Retinal pigment epithelial cell (primary cell): Measurements from ENCODE around the gene FILIP1.
A peak's percentile ranks its signal among the peaks of the same experiment; 100 is the strongest.

ENCODE experiments used
- DNase-seq: peaks from one replicate; pipeline ENCODE4 v3.0.0-alpha.2; 2010; ENCODE audit warnings: low read depth
- H3K4me3 ChIP-seq: 2 replicates; pipeline ENCODE4 v1.5.1; 2011; ENCODE audit warnings: mild to moderate bottlenecking, low read length, control low read depth, moderate library complexity
- TF ChIP-seq, protein P1 (sequence below): conservative IDR thresholded peaks from 2 replicates; pipeline ENCODE4 v1.5.1; 2011; ENCODE audit warnings: low read depth, low read length, control low read depth, inconsistent platforms

FILIP1 gene, protein sequence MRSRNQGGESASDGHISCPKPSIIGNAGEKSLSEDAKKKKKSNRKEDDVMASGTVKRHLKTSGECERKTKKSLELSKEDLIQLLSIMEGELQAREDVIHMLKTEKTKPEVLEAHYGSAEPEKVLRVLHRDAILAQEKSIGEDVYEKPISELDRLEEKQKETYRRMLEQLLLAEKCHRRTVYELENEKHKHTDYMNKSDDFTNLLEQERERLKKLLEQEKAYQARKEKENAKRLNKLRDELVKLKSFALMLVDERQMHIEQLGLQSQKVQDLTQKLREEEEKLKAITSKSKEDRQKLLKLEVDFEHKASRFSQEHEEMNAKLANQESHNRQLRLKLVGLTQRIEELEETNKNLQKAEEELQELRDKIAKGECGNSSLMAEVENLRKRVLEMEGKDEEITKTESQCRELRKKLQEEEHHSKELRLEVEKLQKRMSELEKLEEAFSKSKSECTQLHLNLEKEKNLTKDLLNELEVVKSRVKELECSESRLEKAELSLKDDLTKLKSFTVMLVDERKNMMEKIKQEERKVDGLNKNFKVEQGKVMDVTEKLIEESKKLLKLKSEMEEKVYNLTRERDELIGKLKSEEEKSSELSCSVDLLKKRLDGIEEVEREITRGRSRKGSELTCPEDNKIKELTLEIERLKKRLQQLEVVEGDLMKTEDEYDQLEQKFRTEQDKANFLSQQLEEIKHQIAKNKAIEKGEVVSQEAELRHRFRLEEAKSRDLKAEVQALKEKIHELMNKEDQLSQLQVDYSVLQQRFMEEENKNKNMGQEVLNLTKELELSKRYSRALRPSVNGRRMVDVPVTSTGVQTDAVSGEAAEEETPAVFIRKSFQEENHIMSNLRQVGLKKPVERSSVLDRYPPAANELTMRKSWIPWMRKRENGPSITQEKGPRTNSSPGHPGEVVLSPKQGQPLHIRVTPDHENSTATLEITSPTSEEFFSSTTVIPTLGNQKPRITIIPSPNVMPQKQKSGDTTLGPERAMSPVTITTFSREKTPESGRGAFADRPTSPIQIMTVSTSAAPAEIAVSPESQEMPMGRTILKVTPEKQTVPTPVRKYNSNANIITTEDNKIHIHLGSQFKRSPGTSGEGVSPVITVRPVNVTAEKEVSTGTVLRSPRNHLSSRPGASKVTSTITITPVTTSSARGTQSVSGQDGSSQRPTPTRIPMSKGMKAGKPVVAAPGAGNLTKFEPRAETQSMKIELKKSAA (N-terminal part only)

DNA sequence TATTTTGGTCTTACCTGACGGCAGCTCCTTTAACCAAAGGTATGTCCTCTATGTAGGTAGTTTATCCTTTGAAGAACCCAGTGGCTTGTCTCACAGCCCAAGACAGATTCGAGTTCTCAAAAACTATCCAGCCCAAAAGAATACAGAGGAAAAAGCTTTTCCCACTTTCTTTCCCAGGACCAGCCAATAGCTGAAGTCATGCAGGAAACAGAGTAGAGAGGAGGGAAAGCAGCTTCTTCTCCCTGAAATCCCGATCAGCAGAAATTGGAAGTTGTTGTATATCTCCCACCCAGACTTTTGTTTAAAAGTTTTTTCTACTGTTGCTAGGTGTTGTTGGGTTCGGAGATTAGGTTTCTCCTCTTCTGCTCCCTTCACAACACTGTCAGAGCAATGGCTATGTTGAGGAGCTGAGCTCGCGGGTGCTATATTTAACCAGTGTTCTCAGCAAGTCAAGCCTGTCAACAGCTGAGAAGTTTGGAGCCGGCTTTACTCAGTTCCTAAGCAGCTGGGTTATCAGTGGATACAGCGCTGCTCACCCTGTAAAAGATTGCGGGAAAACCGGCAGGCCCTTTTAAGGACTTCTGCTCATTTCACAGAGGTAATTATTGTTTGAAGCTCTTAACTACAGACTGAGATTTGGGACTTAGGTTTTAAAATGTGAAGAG lies at the start of gene FILIP1:
Gene FILIP1 (minus strand): TSS at position 401 of the 665 bp plus-strand sequence. CDS start 78,828 bp downstream, outside the sequence.
- DNase-seq: peak; percentile 52
- TF ChIP-seq, protein P1, sequence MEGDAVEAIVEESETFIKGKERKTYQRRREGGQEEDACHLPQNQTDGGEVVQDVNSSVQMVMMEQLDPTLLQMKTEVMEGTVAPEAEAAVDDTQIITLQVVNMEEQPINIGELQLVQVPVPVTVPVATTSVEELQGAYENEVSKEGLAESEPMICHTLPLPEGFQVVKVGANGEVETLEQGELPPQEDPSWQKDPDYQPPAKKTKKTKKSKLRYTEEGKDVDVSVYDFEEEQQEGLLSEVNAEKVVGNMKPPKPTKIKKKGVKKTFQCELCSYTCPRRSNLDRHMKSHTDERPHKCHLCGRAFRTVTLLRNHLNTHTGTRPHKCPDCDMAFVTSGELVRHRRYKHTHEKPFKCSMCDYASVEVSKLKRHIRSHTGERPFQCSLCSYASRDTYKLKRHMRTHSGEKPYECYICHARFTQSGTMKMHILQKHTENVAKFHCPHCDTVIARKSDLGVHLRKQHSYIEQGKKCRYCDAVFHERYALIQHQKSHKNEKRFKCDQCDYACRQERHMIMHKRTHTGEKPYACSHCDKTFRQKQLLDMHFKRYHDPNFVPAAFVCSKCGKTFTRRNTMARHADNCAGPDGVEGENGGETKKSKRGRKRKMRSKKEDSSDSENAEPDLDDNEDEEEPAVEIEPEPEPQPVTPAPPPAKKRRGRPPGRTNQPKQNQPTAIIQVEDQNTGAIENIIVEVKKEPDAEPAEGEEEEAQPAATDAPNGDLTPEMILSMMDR: no peak
- H3K4me3 ChIP-seq: peak within 1 kb of the TSS; percentile 28

DNA sequence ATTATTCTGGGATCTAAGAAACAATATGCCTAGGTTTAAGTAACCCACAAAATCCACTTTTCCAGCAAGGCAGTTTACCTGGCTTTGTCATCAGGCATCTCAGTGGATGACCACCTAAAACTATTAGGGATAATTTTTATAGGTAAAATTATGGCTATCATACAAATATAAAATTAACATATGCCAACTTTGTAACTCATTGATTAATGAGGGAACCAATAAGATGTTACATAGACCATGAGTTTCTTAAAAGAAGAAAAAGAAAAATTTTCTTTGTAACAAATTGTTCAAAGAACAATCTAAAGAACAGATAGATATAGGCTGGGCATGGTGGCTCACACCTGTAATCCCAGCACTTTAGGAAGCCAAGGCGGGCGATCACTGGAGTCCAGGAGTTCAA lies 49.7 kb upstream of the FILIP1 start:
- no peak overlapping the region for H3K4me3 ChIP-seq
- no peak for DNase-seq
- TF ChIP-seq, protein P1: no peak

DNA sequence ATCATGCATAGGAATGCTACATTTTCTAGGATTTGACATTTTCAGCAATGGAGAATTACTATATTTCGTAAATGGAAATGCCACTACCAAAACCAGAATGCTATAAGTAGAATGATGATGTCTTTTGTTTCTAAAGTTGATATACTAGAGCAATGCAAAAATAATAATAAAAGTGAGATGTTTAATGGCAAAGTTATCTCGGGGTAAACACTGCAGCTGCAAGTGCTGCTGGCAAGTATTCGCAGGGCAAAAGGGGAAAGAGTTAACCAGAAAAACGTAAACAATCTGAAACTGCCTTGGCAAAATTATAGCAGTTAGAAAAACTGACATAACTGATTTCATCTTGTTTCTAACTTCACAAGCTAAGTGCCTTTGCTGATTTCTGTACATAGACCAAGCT lies 45.5 kb upstream of the FILIP1 start:
- H3K4me3 ChIP-seq: no peak overlapping the region
- TF ChIP-seq, protein P1: no peak
- DNase-seq: no peak

DNA sequence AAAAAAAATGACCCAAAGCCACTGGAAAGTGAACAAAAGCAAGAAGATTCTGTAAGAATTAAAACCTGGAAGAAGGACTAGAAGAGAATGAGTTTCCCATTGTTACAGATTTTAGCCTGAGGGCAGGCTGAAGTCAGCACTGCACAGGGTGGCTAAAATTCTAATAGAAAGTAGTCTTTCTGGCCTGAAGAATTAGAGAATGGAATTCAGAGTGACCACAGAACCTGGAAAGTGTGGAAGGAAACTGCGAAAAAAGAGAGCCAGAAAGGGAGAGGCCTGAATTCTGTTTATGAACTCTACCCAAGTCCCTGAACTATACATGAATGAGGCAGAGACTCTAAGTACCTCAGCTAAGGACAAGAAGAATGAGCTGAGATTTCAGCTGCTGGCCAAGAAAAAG lies 38.9 kb upstream of the FILIP1 start:
- no peak for DNase-seq
- TF ChIP-seq, protein P1: no peak
- no peak overlapping the region for H3K4me3 ChIP-seq

DNA sequence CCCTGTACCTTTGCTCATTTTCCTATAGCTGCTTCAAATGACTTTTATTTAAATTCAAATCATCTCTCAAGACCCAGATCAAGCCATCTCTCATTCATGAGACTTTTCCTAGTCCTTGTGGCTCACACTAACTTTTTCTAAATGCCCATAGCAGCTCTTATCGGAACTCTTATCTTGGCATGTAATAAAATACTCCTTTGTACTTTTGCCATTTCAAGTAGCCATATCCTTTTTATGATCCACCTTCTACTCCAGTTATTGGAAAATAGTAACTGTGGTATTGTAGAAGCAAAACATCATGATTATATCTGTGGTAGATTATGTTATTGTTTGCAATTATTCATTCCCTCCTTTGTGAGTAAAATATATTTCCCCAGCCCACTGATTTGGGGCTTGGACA lies 37.6 kb upstream of the FILIP1 start:
- DNase-seq: no peak
- H3K4me3 ChIP-seq: no peak overlapping the region
- TF ChIP-seq, protein P1: no peak

DNA sequence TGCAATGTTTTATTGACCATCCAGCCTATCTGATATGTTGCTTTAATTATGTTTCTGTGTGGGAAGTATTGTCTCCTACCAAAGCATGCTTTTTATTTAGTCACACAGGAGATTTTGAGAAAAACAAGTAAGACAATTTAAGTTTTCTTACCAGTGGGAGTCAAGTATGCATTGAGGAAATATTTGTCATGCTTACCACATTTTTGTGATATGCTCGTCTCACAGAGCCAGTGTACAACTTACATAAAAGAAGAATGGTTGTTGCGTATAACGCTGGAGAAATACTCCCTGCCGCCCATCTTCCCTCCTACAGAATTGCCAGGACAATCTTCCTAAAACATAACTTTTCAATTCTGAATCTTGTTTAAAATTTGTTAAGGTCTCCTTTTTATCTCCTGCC lies 37.1 kb upstream of the FILIP1 start:
- TF ChIP-seq, protein P1: no peak
- DNase-seq: peak; percentile 4
- H3K4me3 ChIP-seq: no peak overlapping the region
